ENCODE results near the gene ALX3. TPM values are rescaled to one million over a fixed set of nuclear protein-coding genes. Genes with fewer than 3 reads are reported as not detected.

Gene ALX3
- total RNA-seq, 1 donor from 2014 or later = not detected

Other genes with a start within 250 kb of the ALX3 start
- gene CSF1, start 159.8 kb downstream of the ALX3 start, total RNA-seq = 62.4 and 87.3 TPM in 2 replicates
- gene AHCYL1, start 85.9 kb downstream of the ALX3 start, total RNA-seq = 35.0 and 51.6 TPM in 2 replicates
- gene STRIP1, start 36.0 kb downstream of the ALX3 start, total RNA-seq = 34.8 and 55.7 TPM in 2 replicates
- not detected in 2 replicates for gene UBL4B, start 41.8 kb upstream of the ALX3 start, total RNA-seq
- gene SLC6A17, start 79.8 kb upstream of the ALX3 start, total RNA-seq = 0.12 and 1.9 TPM in 2 replicates
- 6.0 and 12.0 TPM in 2 replicates for gene KCNC4, start 139.6 kb upstream of the ALX3 start, total RNA-seq